Calu3 (cell line): ENCODE measurements around the gene PPP4R2. TPM values are rescaled to one million over a fixed set of nuclear protein-coding genes. Genes with fewer than 3 reads are reported as not detected.

ENCODE experiments used
- BruUV-seq: library from RNA; stranded (reverse); fragments of 400-500 nt; replicated peaks from 2 replicates; lab custom pipeline; 2021; lab: Mats Ljungman, UMichigan
- CTCF ChIA-PET: fragments of 300-600 bp; sonication (Branson Sonifier 250); formaldehyde crosslinking; loops from one replicate; lab custom pipeline; 2022; ENCODE audit warnings: antibody characterized with exemption; lab: Charles Lee
- DNase-seq: peaks from one replicate; pipeline ENCODE4 v3.0.0; 2022
- H3K27ac Mint-ChIP-seq: one replicate; pipeline ENCODE4 v1.8.0; 2022; ENCODE audit warnings: mixed read lengths; ENCODE audit not compliant: unreplicated experiment
- H3K27me3 Mint-ChIP-seq: one replicate; pipeline ENCODE4 v1.8.0; 2022; ENCODE audit warnings: mixed read lengths; ENCODE audit not compliant: unreplicated experiment
- H3K36me3 Mint-ChIP-seq: one replicate; pipeline ENCODE4 v1.8.0; 2022; ENCODE audit warnings: mild to moderate bottlenecking, moderate library complexity, mixed read lengths; ENCODE audit not compliant: insufficient read depth, unreplicated experiment
- H3K4me1 Mint-ChIP-seq: one replicate; pipeline ENCODE4 v1.8.0; 2022; ENCODE audit warnings: mild to moderate bottlenecking, low read depth, mixed read lengths; ENCODE audit not compliant: unreplicated experiment
- H3K4me3 Mint-ChIP-seq: one replicate; pipeline ENCODE4 v1.8.0; 2022; ENCODE audit warnings: mild to moderate bottlenecking, low read depth, moderate library complexity, mixed read lengths; ENCODE audit not compliant: unreplicated experiment
- H3K9me3 Mint-ChIP-seq: one replicate; pipeline ENCODE4 v1.8.0; 2022; ENCODE audit warnings: low read depth, mixed read lengths; ENCODE audit not compliant: unreplicated experiment
- CTCF ChIP-seq: fragments of 200-600 bp; IDR thresholded peaks from one replicate; pipeline ENCODE4 v1.8.0; 2022; ENCODE audit warnings: antibody characterized with exemption; ENCODE audit not compliant: unreplicated experiment
- intact Hi-C: fragments of 100-400 bp; cut with micrococcal nuclease; formaldehyde crosslinking; loops from one replicate; pipeline ENCODE4 v1.10.0; 2022; ENCODE audit not compliant: unreplicated experiment
- total RNA-seq: library from RNA; stranded (reverse); gene quantifications from 2 replicates; pipeline ENCODE4 v1.2.3, GENCODE V29; 2022

The PPP4R2 gene
- total RNA-seq, 1 experiment from 2014 or later = 89.0 TPM

GRCh38 chr3:73108750-73109149, 112.1 kb downstream of the PPP4R2 start:
- no peak for TF ChIP-seq CTCF
- no peak overlapping the region for H3K27ac Mint-ChIP-seq
- no peak for DNase-seq
- CTCF ChIA-PET = no interaction called here
- H3K4me3 Mint-ChIP-seq = no peak overlapping the region
- BruUV-seq = no TSS peak
- H3K9me3 Mint-ChIP-seq = no peaks in the 10 kb centered on the region
- intact Hi-C loops = no loop called here
- no peaks in the 10 kb centered on the region for H3K36me3 Mint-ChIP-seq
- no peaks in the 10 kb centered on the region for H3K4me1 Mint-ChIP-seq
- no peaks in the 10 kb centered on the region for H3K27me3 Mint-ChIP-seq

GRCh38 chr3:73110530-73110929, 113.9 kb downstream of the PPP4R2 start:
- no peak overlapping the region for H3K4me3 Mint-ChIP-seq
- DNase-seq = no peak
- TF ChIP-seq CTCF = no peak
- H3K27ac Mint-ChIP-seq = no peak overlapping the region
- no peaks in the 10 kb centered on the region for H3K36me3 Mint-ChIP-seq
- CTCF ChIA-PET = no interaction called here
- no peaks in the 10 kb centered on the region for H3K4me1 Mint-ChIP-seq
- BruUV-seq = no TSS peak
- no peaks in the 10 kb centered on the region for H3K9me3 Mint-ChIP-seq
- H3K27me3 Mint-ChIP-seq = no peaks in the 10 kb centered on the region
- intact Hi-C loops = no loop called here

GRCh38 chr3:73114711-73115110, 118.1 kb downstream of the PPP4R2 start:
- DNase-seq = no peak
- no peak overlapping the region for H3K27ac Mint-ChIP-seq
- H3K27me3 Mint-ChIP-seq = peaks cover 16% of the 10 kb centered on the region
- H3K4me1 Mint-ChIP-seq = no peaks in the 10 kb centered on the region
- no peaks in the 10 kb centered on the region for H3K36me3 Mint-ChIP-seq
- H3K4me3 Mint-ChIP-seq = no peak overlapping the region
- H3K9me3 Mint-ChIP-seq = no peaks in the 10 kb centered on the region
- BruUV-seq = no TSS peak
- CTCF ChIA-PET = interaction anchor here (0.6 kb wide), 1 partner anchor 1233 kb away, joined by 3 read pairs; no protein-coding TSS in a partner anchor
- intact Hi-C loops = no loop called here
- no peak for TF ChIP-seq CTCF

- no peak overlapping the region for H3K4me3 Mint-ChIP-seq
- no peaks in the 10 kb centered on the region for H3K9me3 Mint-ChIP-seq
- no peaks in the 10 kb centered on the region for H3K36me3 Mint-ChIP-seq
- H3K27me3 Mint-ChIP-seq = peaks cover 16% of the 10 kb centered on the region
- no TSS peak for BruUV-seq
- no peak for TF ChIP-seq CTCF
- H3K27ac Mint-ChIP-seq = no peak overlapping the region
- DNase-seq = no peak
- CTCF ChIA-PET = no interaction called here
- intact Hi-C loops = no loop called here
- no peaks in the 10 kb centered on the region for H3K4me1 Mint-ChIP-seq
These were observed 119.2 kb downstream of the PPP4R2 start for GRCh38 chr3:73115806-73116205.

Other genes starting within 250 kb of the PPP4R2 start
- 19.4 and 22.3 TPM in 2 replicates for gene SHQ1, start 148.4 kb upstream of the PPP4R2 start, total RNA-seq
- gene GXYLT2, start 108.8 kb upstream of the PPP4R2 start, total RNA-seq = 0.32 and 0.52 TPM in 2 replicates
- gene EBLN2, start 64.8 kb downstream of the PPP4R2 start, total RNA-seq = 6.1 and 8.4 TPM in 2 replicates